Measurements from ENCODE around the gene ZNF646. TPM values are rescaled to one million over a fixed set of nuclear protein-coding genes. Genes with fewer than 3 reads are reported as not detected.

Gene ZNF646
- total RNA-seq, 2 experiments from 2014 or later = 18.6 to 19.9 TPM

- H3K4me1 Mint-ChIP-seq (ENCODE audit: low read depth) = no peaks in the 10 kb centered on the region
- POLR2A ChIA-PET = no interaction called here
- no peak overlapping the region for H3K4me3 Mint-ChIP-seq
- peaks cover 16% of the 10 kb centered on the region for H3K36me3 Mint-ChIP-seq
- no peaks in the 10 kb centered on the region for H3K9me3 Mint-ChIP-seq
- no peak for DNase-seq
- H3K27me3 Mint-ChIP-seq = no peaks in the 10 kb centered on the region
- intact Hi-C loops (cut with micrococcal nuclease) = no loop called here
- CTCF ChIA-PET = no interaction called here
- H3K27ac Mint-ChIP-seq = no peak overlapping the region
Measured at GRCh38 chr16:31131416-31131815, 57.2 kb downstream of the ZNF646 start.

DNA sequence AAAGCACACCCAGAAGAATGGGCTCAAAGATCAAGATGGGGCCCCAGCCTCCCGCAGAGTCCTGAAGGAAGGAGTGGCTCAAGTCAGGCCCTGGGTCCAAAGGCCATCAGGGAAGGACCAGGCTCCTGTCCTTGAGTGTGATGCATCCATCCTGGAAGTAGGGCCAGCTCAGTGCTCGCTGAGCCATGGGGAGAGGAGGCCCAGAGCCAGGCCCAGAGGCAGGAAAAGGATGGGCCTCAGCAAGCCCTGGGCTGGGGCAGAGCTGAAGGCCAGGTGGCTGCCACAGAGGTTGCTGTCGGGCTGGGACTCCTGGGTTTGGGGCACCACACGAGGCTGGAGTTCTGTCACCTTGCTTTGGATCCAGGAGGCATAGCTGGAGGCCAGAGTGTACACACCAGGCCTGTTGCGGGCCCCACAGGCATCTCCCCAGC, 57.6 kb downstream of the ZNF646 start:
- CTCF ChIA-PET = no interaction called here
- H3K27me3 Mint-ChIP-seq = no peaks in the 10 kb centered on the region
- POLR2A ChIA-PET = no interaction called here

DNA sequence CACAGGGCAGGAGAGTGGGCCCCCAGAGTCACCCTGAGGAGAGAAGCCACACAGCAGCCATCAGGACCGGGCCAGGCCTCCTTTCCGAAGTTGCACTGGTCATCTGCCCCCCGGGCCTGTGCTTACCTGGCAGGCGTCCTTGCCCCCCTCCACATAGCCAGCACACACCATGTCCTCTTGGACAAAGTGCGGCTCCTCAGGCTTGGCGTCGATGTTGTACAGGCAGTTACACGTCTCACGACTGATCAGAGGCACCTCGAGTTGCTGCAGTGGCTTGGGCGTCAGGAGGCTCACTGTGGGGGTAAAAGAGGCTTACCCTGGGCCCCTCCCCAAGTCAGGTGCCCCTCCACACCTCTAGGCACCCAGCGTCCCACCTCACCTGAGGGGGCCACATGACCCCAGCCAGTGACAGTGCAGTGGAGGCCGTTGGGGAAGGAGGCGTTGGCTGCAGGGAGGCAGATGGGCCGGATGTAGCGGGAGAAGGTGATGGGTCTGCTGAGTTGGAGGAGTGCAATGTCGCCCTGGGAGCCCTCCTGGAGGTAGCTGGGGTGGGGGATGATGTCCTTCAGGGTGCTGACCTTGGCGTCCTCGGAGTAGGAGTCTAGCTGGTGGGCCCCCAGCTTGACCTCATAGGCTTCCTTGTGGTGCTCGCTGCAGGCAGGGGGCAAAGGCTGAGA, 58.2 kb downstream of the ZNF646 start:
- no peak for DNase-seq
- POLR2A ChIA-PET = no interaction called here
- CTCF ChIA-PET = no interaction called here
- no peak overlapping the region for H3K27ac Mint-ChIP-seq
- H3K4me1 Mint-ChIP-seq (ENCODE audit: low read depth) = no peaks in the 10 kb centered on the region
- H3K9me3 Mint-ChIP-seq = no peaks in the 10 kb centered on the region
- no peak overlapping the region for H3K4me3 Mint-ChIP-seq
- intact Hi-C loops (cut with micrococcal nuclease) = no loop called here
- no peaks in the 10 kb centered on the region for H3K27me3 Mint-ChIP-seq
- peaks cover 15% of the 10 kb centered on the region for H3K36me3 Mint-ChIP-seq

More for the DNA sequence above, 57.6 kb downstream of the ZNF646 start:
- DNase-seq = no peak
- no peaks in the 10 kb centered on the region for H3K4me1 Mint-ChIP-seq (ENCODE audit: low read depth)
- H3K36me3 Mint-ChIP-seq = peaks cover 15% of the 10 kb centered on the region
- H3K27ac Mint-ChIP-seq = no peak overlapping the region
- intact Hi-C loops (cut with micrococcal nuclease) = no loop called here
- H3K4me3 Mint-ChIP-seq = no peak overlapping the region
- H3K9me3 Mint-ChIP-seq = no peaks in the 10 kb centered on the region

DNA sequence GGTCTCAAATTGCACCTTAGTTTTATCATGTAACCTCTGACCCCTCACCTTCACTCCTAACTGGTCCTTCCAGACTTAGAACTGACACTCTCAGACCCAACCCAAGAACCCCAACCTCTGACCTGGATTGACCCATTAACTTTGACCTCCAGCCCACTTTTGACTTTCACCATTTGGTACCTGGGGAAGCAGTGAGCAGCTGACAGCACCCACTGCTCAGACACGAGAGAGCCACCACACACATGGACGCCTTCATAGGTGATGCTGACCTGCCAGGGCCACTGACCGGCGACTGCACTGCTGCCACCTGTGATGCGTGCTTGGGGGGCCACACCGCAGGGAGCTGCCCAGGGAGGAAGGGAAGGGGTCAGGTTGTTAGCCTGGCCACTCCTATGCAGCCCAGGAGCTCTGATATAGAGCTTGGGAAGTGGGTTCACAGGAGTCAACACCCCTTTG, 58.9 kb downstream of the ZNF646 start:
- H3K4me3 Mint-ChIP-seq = no peak overlapping the region
- POLR2A ChIA-PET = interaction anchor here (1.2 kb wide), 1 partner anchor 15 kb away, joined by 3 read pairs; no protein-coding TSS in a partner anchor
- H3K9me3 Mint-ChIP-seq = no peaks in the 10 kb centered on the region
- CTCF ChIA-PET = interaction anchor here (0.6 kb wide), 1 partner anchor 28 kb away, joined by 4 read pairs; no protein-coding TSS in a partner anchor
- H3K36me3 Mint-ChIP-seq = peaks cover 10% of the 10 kb centered on the region
- no peaks in the 10 kb centered on the region for H3K27me3 Mint-ChIP-seq
- no peak for DNase-seq
- intact Hi-C loops (cut with micrococcal nuclease) = no loop called here
- no peak overlapping the region for H3K27ac Mint-ChIP-seq
- no peaks in the 10 kb centered on the region for H3K4me1 Mint-ChIP-seq (ENCODE audit: low read depth)

Other genes with a start within 250 kb of the ZNF646 start
- 10 to 100 TPM; 25.6 to 25.7 TPM for gene BCL7C, start 180.3 kb upstream of the ZNF646 start, total RNA-seq
- gene CTF1, start 177.8 kb upstream of the ZNF646 start, total RNA-seq = under 1 TPM; 0.22 to 0.43 TPM
- 10 to 100 TPM; 21.0 to 22.2 TPM for gene FBXL19, start 150.8 kb upstream of the ZNF646 start, total RNA-seq
- 1 to 10 TPM; 9.6 to 9.7 TPM for gene ORAI3, start 125.4 kb upstream of the ZNF646 start, total RNA-seq
- 10 to 100 TPM; 16.4 to 17.4 TPM for gene SETD1A, start 116.7 kb upstream of the ZNF646 start, total RNA-seq
- 1 to 10 TPM; 2.2 TPM for gene HSD3B7, start 89.2 kb upstream of the ZNF646 start, total RNA-seq
- gene STX1B, start 63.8 kb upstream of the ZNF646 start, total RNA-seq = 1 to 10 TPM in 1 of 2 experiments, under 1 TPM in 1; 0.92 to 1.0 TPM
- gene STX4, start 40.9 kb upstream of the ZNF646 start, total RNA-seq = 10 to 100 TPM; 46.7 to 46.8 TPM
- gene ZNF668, start 182 bp upstream of the ZNF646 start, total RNA-seq = 10 to 100 TPM; 11.4 to 13.3 TPM
- gene PRSS53, start 14.5 kb downstream of the ZNF646 start, total RNA-seq = 1 to 10 TPM; 3.4 to 5.3 TPM
- gene VKORC1, start 20.4 kb downstream of the ZNF646 start, total RNA-seq = 10 to 100 TPM; 67.3 to 72.3 TPM
- 10 to 100 TPM; 38.5 to 40.5 TPM for gene BCKDK, start 34.0 kb downstream of the ZNF646 start, total RNA-seq
- 10 to 100 TPM; 48.8 to 49.6 TPM for gene KAT8, start 43.2 kb downstream of the ZNF646 start, total RNA-seq
- gene PRSS8, start 61.3 kb downstream of the ZNF646 start, total RNA-seq = not detected
- under 1 TPM in 1 of 2 experiments, not detected in 1; 0.24 TPM for gene PRSS36, start 75.6 kb downstream of the ZNF646 start, total RNA-seq
- 100 to 1,000 TPM; 459 to 489 TPM for gene FUS, start 105.7 kb downstream of the ZNF646 start, total RNA-seq
- 10 to 100 TPM; 13.6 to 14.6 TPM for gene PYCARD, start 128.3 kb downstream of the ZNF646 start, total RNA-seq
- not detected for gene TRIM72, start 139.7 kb downstream of the ZNF646 start, total RNA-seq
- not detected for gene PYDC1, start 142.7 kb downstream of the ZNF646 start, total RNA-seq
- gene ITGAM, start 185.6 kb downstream of the ZNF646 start, total RNA-seq = 1 to 10 TPM; 4.1 to 5.0 TPM

Measured in activated CD4-positive, alpha-beta memory T cell treated with anti-CD3 and anti-CD28 coated beads for 36 hours (primary cell).